ENCODE results near the gene MEGF6. TPM values are rescaled to one million over a fixed set of nuclear protein-coding genes. Genes with fewer than 3 reads are reported as not detected.

Gene MEGF6
- total RNA-seq, 4 donors from 2014 or later = 0.88 to 69.0 (median 36.9) TPM

- H3K27ac ChIP-seq = no peak overlapping the region
- intact Hi-C loops (cut with DNase I; ENCODE audit: low total_unique reads) = no loop called here
These were observed 12.0 kb downstream of the MEGF6 start for GRCh38 chr1:3599286-3599811.

GRCh38 chr1:3598522-3599285 is 12.6 kb downstream of the MEGF6 start:
- Histone ChIP-seq H3K27ac (no peak overlapping the region), H3K36me3 (no peaks in the 10 kb centered on the region), H3K4me3 (no peak overlapping the region), H3K27me3 (no peaks in the 10 kb centered on the region), H3K4me1 (no peaks in the 10 kb centered on the region), H3K9me3 (no peaks in the 10 kb centered on the region)
- no peak for TF ChIP-seq CTCF (IDR thresholded peaks at IDR 0.05)
- no peak for TF ChIP-seq POLR2A (IDR thresholded peaks at IDR 0.05)
- no peak for DNase-seq
- intact Hi-C loops (cut with DNase I; ENCODE audit: low total_unique reads) = no loop called here

More at GRCh38 chr1:3599286-3599811, 12.0 kb downstream of the MEGF6 start:
- H3K4me3 ChIP-seq = no peak overlapping the region
- H3K9me3 ChIP-seq = no peaks in the 10 kb centered on the region
- no peak for DNase-seq
- H3K36me3 ChIP-seq = no peaks in the 10 kb centered on the region
- H3K4me1 ChIP-seq = no peaks in the 10 kb centered on the region
- TF ChIP-seq CTCF (IDR thresholded peaks at IDR 0.05) (no peak), POLR2A (IDR thresholded peaks at IDR 0.05) (no peak)
- H3K27me3 ChIP-seq = no peaks in the 10 kb centered on the region

GRCh38 chr1:3598051-3598491 is 13.2 kb downstream of the MEGF6 start:
- no peak overlapping the region for H3K4me3 ChIP-seq

GRCh38 chr1:3597599-3597964 is 13.7 kb downstream of the MEGF6 start:
- DNase-seq = no peak
- Histone ChIP-seq H3K4me3 (no peak overlapping the region), H3K4me1 (no peaks in the 10 kb centered on the region), H3K36me3 (no peaks in the 10 kb centered on the region), H3K27me3 (no peaks in the 10 kb centered on the region), H3K9me3 (no peaks in the 10 kb centered on the region), H3K27ac (no peak overlapping the region)
- TF ChIP-seq CTCF (IDR thresholded peaks at IDR 0.05) (no peak), POLR2A (IDR thresholded peaks at IDR 0.05) (no peak)
- intact Hi-C loops (cut with DNase I; ENCODE audit: low total_unique reads) = no loop called here

More at GRCh38 chr1:3598051-3598491, 13.2 kb downstream of the MEGF6 start:
- Histone ChIP-seq H3K27ac (no peak overlapping the region), H3K9me3 (no peaks in the 10 kb centered on the region), H3K27me3 (no peaks in the 10 kb centered on the region), H3K36me3 (no peaks in the 10 kb centered on the region), H3K4me1 (no peaks in the 10 kb centered on the region)
- TF ChIP-seq POLR2A (IDR thresholded peaks at IDR 0.05) = no peak
- no peak for TF ChIP-seq CTCF (IDR thresholded peaks at IDR 0.05)
- DNase-seq = peak in 1 of 2 donors; percentile 44
- intact Hi-C loops (cut with DNase I; ENCODE audit: low total_unique reads) = no loop called here

Data from uterus (tissue), 4 donors.